A673 (cell line): ENCODE results near the gene TRIM26.

Experiments
- CTCF ChIP-seq: fragments of 300-800, 200-600 bp; sonication (generic); conservative IDR thresholded peaks from 2 replicates; pipeline ENCODE4 v1.5.1; 2017; ENCODE audit warnings: low read depth, mild to moderate bottlenecking, antibody characterized with exemption, low read length, moderate library complexity, mixed read lengths
- EZH2 ChIP-seq: fragments of 200-600 bp; sonication (generic); IDR thresholded peaks from 2 replicates; pipeline ENCODE4 v1.6.1; 2017; ENCODE audit warnings: borderline replicate concordance, low read depth, mild to moderate bottlenecking, mixed read lengths, antibody characterized with exemption, low read length; ENCODE audit not compliant: poor library complexity, severe bottlenecking

GRCh38 chr6:30150671-30151395, 62.4 kb downstream of the TRIM26 start:
- TF ChIP-seq EZH2: no peak
- no peak for TF ChIP-seq CTCF
